ENCODE measurements around the gene PCBP3.
A peak's percentile ranks its signal among the peaks of the same experiment; 100 is the strongest.

Gene PCBP3

GRCh38 chr21:45987121-45987711 is 343.7 kb downstream of the PCBP3 start:
- no peak for DNase-seq

- DNase-seq: no peak
Measured at GRCh38 chr21:45988366-45989347, 345.1 kb downstream of the PCBP3 start.

- no peak for DNase-seq
Measured at GRCh38 chr21:45989355-45990048, 346.0 kb downstream of the PCBP3 start.

GRCh38 chr21:45990049-45990711 is 346.7 kb downstream of the PCBP3 start:
- DNase-seq: no peak

- DNase-seq: no peak
Measured at GRCh38 chr21:45990741-45991605, 347.4 kb downstream of the PCBP3 start.

- DNase-seq: peak; percentile 11
Measured at GRCh38 chr21:45991606-45992300, 348.2 kb downstream of the PCBP3 start.
